ENCODE measurements around the gene GALNS. TPM values are rescaled to one million over a fixed set of nuclear protein-coding genes. Genes with fewer than 3 reads are reported as not detected.

The GALNS gene
- total RNA-seq, 2 experiments from 2014 or later: 17.2 to 49.0 TPM

GRCh38 chr16:88815901-88816589 is 40.7 kb downstream of the GALNS start:
- intact Hi-C loops (cut with micrococcal nuclease; ENCODE audit: unreplicated experiment): loop anchor here (1.0 to 10.0 kb wide), 4 partner anchors 41 to 400 kb away; partner anchors contain the start of genes ACSF3 and TRAPPC2L
- no peak overlapping the region for H3K4me3 ChIP-seq (ENCODE audit: low read depth, low read length, poor library complexity, severe bottlenecking)

GRCh38 chr16:88815227-88815626 is 41.5 kb downstream of the GALNS start:
- no peak overlapping the region for H3K27ac ChIP-seq (ENCODE audit: low read depth, low read length, poor library complexity, severe bottlenecking)
- no peak overlapping the region for H3K4me2 ChIP-seq (ENCODE audit: low read length)
- no peak overlapping the region for H3K4me3 ChIP-seq (ENCODE audit: low read depth, low read length, poor library complexity, severe bottlenecking)
- peaks cover 5% of the 10 kb centered on the region; the same call in 1 of the 2 replicates for H3K36me3 ChIP-seq (ENCODE audit: insufficient read depth, low read length)
- H3K9me2 ChIP-seq (ENCODE audit: insufficient read depth, low read length): no peaks in the 10 kb centered on the region
- no peak overlapping the region for H2AFZ ChIP-seq (ENCODE audit: low read length)
- H3K4me1 ChIP-seq (ENCODE audit: insufficient read depth, low read length, poor library complexity, severe bottlenecking): peaks cover 12% of the 10 kb centered on the region
- BruUV-seq (replicated peaks): no TSS peak
- DNase-seq (ENCODE audit: low spot score): no peak
- H4K20me1 ChIP-seq (ENCODE audit: insufficient read depth, low read length): no peaks in the 10 kb centered on the region
- POLR2A ChIA-PET: no interaction called here
- peaks cover 10% of the 10 kb centered on the region; the same call in 1 of the 2 replicates for H3K79me2 ChIP-seq (ENCODE audit: insufficient read depth, low read depth, low read length)
- H3K9me3 ChIP-seq (ENCODE audit: low read length): no peaks in the 10 kb centered on the region
- CTCF ChIA-PET (ENCODE audit: unreplicated experiment): interaction anchor here (0.5 to 0.7 kb wide), 2 partner anchors 22 to 353 kb away, joined by 3 to 8 read pairs; no protein-coding TSS in a partner anchor
- no peak for TF ChIP-seq CTCF (conservative IDR thresholded peaks at IDR 0.05; ENCODE audit: low read length)
- TF ChIP-seq EZH2phosphoT487 (IDR thresholded peaks at IDR 0.05; ENCODE audit: borderline replicate concordance, low read depth, low read length): no peak
- intact Hi-C loops (cut with micrococcal nuclease; ENCODE audit: unreplicated experiment): loop anchor here (10.0 kb wide), 1 partner anchor 280 kb away; the partner anchor contains the start of gene ACSF3

More at GRCh38 chr16:88815901-88816589, 40.7 kb downstream of the GALNS start:
- no peak overlapping the region for H2AFZ ChIP-seq (ENCODE audit: low read length)
- peaks cover 1% of the 10 kb centered on the region; the same call in 1 of the 2 replicates for H3K79me2 ChIP-seq (ENCODE audit: insufficient read depth, low read depth, low read length)
- H3K4me2 ChIP-seq (ENCODE audit: low read length): no peak overlapping the region
- H3K36me3 ChIP-seq (ENCODE audit: insufficient read depth, low read length): no peaks in the 10 kb centered on the region
- ChIA-PET CTCF (ENCODE audit: unreplicated experiment) (interaction anchor here (0.5 kb wide), 1 partner anchor 23 kb away, joined by 8 read pairs; no protein-coding TSS in a partner anchor), POLR2A (no interaction called here)
- no peaks in the 10 kb centered on the region for H3K9me3 ChIP-seq (ENCODE audit: low read length)
- no peaks in the 10 kb centered on the region for H4K20me1 ChIP-seq (ENCODE audit: insufficient read depth, low read length)
- H3K9me2 ChIP-seq (ENCODE audit: insufficient read depth, low read length): no peaks in the 10 kb centered on the region
- TF ChIP-seq CTCF (conservative IDR thresholded peaks at IDR 0.05; ENCODE audit: low read length) (peak; percentile 85), EZH2phosphoT487 (IDR thresholded peaks at IDR 0.05; ENCODE audit: borderline replicate concordance, low read depth, low read length) (no peak)
- H3K27ac ChIP-seq (ENCODE audit: low read depth, low read length, poor library complexity, severe bottlenecking): no peak overlapping the region
- no TSS peak for BruUV-seq (replicated peaks)
- peak; percentile 71 for DNase-seq (ENCODE audit: low spot score)
- H3K4me1 ChIP-seq (ENCODE audit: insufficient read depth, low read length, poor library complexity, severe bottlenecking): peaks cover 6% of the 10 kb centered on the region

- H3K4me2 ChIP-seq (ENCODE audit: low read length): no peak overlapping the region
- TF ChIP-seq CTCF (conservative IDR thresholded peaks at IDR 0.05; ENCODE audit: low read length) (no peak), EZH2phosphoT487 (IDR thresholded peaks at IDR 0.05; ENCODE audit: borderline replicate concordance, low read depth, low read length) (no peak)
- no peak for DNase-seq (ENCODE audit: low spot score)
- H3K4me1 ChIP-seq (ENCODE audit: insufficient read depth, low read length, poor library complexity, severe bottlenecking): peaks cover 23% of the 10 kb centered on the region
- H2AFZ ChIP-seq (ENCODE audit: low read length): no peak overlapping the region
- H3K36me3 ChIP-seq (ENCODE audit: insufficient read depth, low read length): peaks cover 16% of the 10 kb centered on the region
- ChIA-PET POLR2A (interaction anchor here (0.5 kb wide), 1 partner anchor 11 kb away, joined by 3 read pairs; no protein-coding TSS in a partner anchor), CTCF (ENCODE audit: unreplicated experiment) (no interaction called here)
- no peaks in the 10 kb centered on the region for H3K9me3 ChIP-seq (ENCODE audit: low read length)
- no peak overlapping the region for H3K4me3 ChIP-seq (ENCODE audit: low read depth, low read length, poor library complexity, severe bottlenecking)
- no peaks in the 10 kb centered on the region for H3K9me2 ChIP-seq (ENCODE audit: insufficient read depth, low read length)
- no TSS peak for BruUV-seq (replicated peaks)
- no peak overlapping the region for H3K27ac ChIP-seq (ENCODE audit: low read depth, low read length, poor library complexity, severe bottlenecking)
- H4K20me1 ChIP-seq (ENCODE audit: insufficient read depth, low read length): no peaks in the 10 kb centered on the region
- intact Hi-C loops (cut with micrococcal nuclease; ENCODE audit: unreplicated experiment): loop anchor here (10.0 kb wide), 1 partner anchor 281 kb away; the partner anchor contains the start of gene ACSF3
- H3K79me2 ChIP-seq (ENCODE audit: insufficient read depth, low read depth, low read length): peaks cover 12% of the 10 kb centered on the region; the same call in 1 of the 2 replicates
Observed at GRCh38 chr16:88814144-88814502, 42.6 kb downstream of the GALNS start.
